GM19463 (cell line): ENCODE results near the gene SIGLEC14.
"Not testable (repeated sequence)": the region's sequence is repeated elsewhere in the genome, so short reads cannot be mapped to it uniquely, and the experiment has no call there.

Experiments used
- ATAC-seq: cut with Tn5 transposase; IDR thresholded peaks from one replicate; pipeline ENCODE4 v1.9.1; 2021; ENCODE audit warnings: mild to moderate bottlenecking, moderate library complexity; ENCODE audit not compliant: unreplicated experiment

SIGLEC14 gene

DNA sequence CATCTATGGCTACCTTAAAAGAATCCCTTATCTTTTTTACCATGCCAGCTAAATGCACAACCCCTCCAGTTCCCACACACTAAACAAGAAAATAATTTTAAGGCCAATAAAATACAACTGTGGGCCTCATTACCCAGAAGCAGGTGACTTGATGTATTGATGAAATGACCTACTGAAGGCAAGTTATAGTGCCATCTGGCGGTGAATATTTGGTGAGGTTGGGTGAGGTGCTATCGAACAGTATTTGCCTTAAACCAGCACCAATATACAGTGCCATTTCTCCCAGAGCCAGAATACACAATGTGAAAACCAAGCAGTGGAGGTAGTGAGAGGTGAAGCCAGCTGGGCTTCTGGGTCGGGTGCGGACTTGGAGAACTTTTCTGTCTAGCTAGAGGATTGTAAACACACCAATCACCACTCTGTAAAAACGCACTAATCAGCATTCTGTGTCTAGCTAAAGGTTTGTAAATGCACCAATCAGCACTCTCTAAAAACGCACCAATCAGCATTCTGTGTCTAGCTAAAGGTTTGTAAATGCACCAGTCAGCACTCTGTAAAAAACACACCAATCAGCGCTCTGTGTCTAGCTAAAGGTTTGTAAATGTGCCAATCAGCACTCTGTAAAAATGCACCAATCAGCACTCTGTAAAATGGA is 29.4 kb upstream of the SIGLEC14 start:
- ATAC-seq: not testable (repeated sequence)

- no peak for ATAC-seq
Measured at GRCh38 chr19:51668216-51668615, 21.6 kb upstream of the SIGLEC14 start.

GRCh38 chr19:51664997-51665396 is 18.4 kb upstream of the SIGLEC14 start:
- no peak for ATAC-seq

DNA sequence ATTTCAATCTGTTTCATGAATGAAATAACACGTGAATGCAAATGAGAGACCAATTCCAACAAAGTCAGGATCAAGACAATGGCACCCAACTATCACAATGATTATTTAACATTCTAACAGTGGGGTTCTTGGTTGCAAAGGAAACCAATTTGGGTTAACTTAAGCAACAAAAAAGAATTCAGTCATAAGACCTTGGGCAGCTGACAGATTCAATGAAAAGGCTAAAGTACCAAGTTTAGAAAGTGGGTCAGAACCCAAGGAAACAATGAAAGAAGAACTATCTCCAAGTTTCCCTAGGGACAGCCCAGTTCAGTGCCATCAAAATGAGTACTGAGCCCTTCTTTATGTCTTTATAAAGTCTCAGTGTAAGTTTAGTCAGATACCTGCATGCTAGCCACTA is 17.5 kb upstream of the SIGLEC14 start:
- ATAC-seq: no peak

DNA sequence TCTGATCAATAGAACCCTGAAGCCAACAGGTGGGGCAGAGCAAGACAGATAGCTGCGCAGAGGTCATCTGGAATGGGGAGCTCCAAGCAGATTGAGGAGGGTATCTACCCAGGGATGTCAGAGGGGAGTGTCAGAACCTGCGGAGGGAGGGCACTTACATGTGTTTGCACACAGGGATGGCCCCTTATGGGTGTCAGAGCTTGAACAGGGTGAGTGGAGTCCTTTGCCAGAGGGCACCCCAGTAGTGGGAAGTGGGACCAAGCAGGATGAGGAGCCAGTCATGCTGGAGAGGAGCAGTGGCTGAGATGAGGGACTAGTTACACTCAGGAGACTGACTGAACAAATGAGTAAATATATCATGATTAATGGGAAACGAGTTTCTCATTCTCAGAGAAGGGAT is 17.0 kb upstream of the SIGLEC14 start:
- ATAC-seq: no peak

DNA sequence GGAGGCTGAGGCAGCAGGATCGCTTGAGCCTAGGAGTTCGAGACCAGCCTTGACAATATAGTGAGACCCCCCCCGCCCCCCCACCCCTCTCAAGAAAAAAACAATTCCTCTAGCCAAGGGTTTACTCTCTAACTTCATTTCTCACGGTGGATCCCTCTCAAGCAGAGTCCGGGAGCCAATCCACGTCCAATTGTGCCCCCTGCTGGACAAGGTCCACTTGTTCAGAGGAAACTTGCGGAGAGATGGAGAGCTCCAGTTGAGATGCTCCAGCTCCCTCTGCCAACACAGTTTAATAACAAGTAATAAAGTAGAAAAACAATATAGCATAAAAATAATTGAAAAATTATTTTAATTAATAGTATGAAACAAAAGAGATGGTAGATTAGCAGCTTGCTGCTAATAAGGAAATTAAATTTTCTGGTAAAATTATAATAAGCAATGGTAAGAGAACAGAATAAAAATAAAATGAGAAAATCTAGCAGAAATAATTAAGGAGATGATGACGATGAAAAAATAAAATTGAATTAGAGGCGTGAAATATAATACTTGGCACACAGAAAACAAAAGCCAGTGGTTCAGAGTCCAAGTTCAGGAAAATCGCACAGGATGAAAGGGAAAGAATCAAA is 14.5 kb upstream of the SIGLEC14 start:
- no peak for ATAC-seq

GRCh38 chr19:51654783-51655182 is 8.2 kb upstream of the SIGLEC14 start:
- ATAC-seq: no peak

GRCh38 chr19:51653162-51653561 is 6.5 kb upstream of the SIGLEC14 start:
- ATAC-seq: no peak

DNA sequence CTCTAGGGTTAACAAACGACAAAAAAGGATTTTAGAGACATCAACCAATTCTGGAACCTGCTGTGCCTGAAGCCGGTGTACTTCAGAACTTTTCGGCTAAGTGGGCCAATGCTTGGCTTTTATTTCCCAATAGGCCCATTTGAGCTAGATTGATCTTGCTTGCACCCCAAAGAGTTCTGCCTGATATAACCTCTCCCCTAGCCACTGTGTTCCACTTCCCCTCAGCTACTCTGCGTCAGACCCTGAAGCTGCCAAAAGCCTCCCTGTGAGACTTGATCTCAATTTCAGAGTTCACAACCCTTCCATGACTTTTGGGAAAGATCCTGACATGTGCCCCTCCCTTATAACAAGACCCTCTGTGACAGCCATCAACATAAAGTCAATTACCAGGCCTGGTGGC is 5.6 kb upstream of the SIGLEC14 start:
- no peak for ATAC-seq

- ATAC-seq: no peak
Measured at GRCh38 chr19:51651216-51651846, 4.7 kb upstream of the SIGLEC14 start.

- ATAC-seq: no peak
Measured at GRCh38 chr19:51647318-51647717, 693 bp upstream of the SIGLEC14 start.

DNA sequence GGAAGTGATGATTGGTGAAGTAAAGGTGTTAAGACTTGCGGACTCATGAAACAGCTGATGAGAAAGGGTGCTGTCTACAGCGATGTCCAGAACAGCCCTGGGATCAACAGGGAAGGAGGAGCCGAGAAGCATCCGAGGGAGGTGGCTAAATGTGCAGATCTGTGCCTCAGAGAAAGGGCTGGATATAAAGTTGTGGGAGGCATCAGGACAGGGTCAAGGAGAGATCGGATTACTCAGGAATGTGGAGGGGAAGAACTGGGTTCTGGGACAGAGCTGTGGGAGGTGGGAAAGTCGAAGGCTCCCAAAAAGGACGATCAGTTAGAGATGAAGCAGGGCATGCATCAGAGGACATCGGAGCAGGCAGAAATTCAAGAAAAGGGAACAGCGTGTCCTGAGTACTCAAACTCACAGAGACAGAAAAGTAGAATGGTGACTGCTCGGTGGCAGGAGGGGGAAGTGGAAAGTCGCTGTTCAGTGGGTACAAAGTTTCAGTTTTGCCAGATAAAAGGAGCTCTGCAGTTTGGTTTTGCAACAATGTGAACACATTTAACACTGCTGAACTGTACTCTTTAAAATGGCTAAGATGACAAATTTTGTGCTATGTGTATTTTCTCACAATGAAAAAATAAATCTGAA is 1.9 kb downstream of the SIGLEC14 start:
- ATAC-seq: no peak

- no peak for ATAC-seq
Measured at GRCh38 chr19:51641648-51642047, 5.0 kb downstream of the SIGLEC14 start.

- no peak for ATAC-seq
Measured at GRCh38 chr19:51640386-51640785, 6.2 kb downstream of the SIGLEC14 start.

DNA sequence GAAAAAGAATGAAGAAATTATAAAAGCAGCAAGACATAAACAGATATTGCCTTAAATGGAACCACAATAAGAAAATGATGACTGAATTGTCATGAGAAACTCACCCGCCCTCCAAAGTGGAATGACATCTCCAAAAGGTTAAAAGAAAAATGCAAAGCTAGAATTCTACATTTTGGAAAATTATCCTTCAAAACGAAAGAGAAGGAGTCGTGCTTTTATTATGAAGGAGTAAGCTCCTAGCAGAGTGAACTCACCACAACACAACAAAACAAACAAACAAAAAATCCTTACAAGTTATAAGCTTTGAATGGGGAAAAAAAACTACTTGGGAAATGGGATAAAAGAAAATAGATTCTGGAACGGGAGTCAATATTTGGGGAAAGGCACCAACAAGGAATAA is 6.7 kb downstream of the SIGLEC14 start:
- ATAC-seq: no peak

- ATAC-seq: no peak
Measured at GRCh38 chr19:51637362-51637978, 9.2 kb downstream of the SIGLEC14 start.

- no peak for ATAC-seq
Measured at GRCh38 chr19:51632126-51632525, 14.5 kb downstream of the SIGLEC14 start.

DNA sequence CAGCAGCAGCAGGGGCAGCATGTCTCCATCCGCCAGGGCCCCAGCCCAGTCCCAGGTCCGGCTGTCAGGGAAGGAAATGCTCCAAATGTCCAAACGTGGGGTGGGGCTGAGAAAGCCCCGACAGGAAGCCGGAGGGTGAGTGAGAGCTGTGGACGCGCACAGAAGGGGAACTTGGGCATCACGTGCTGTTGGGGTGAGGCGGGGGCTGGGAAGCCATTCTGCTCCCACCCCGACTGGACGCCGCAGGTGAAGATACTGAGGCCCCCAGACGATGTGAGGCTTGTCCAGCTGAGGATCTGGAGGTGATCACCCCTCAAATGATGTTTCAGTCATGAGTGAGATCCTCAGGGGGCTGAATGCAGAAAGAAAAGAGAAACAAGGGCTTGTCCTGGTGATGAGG is 16.3 kb downstream of the SIGLEC14 start, which contains the start of gene SIGLEC5:
SIGLEC5 (minus strand) TSS at position 87 of the 400 bp plus-strand sequence; CDS start at position 21, 66 bp downstream.
- ATAC-seq: not testable (repeated sequence)

- ATAC-seq: no peak
Measured at GRCh38 chr19:51628153-51628939, 18.3 kb downstream of the SIGLEC14 start.

DNA sequence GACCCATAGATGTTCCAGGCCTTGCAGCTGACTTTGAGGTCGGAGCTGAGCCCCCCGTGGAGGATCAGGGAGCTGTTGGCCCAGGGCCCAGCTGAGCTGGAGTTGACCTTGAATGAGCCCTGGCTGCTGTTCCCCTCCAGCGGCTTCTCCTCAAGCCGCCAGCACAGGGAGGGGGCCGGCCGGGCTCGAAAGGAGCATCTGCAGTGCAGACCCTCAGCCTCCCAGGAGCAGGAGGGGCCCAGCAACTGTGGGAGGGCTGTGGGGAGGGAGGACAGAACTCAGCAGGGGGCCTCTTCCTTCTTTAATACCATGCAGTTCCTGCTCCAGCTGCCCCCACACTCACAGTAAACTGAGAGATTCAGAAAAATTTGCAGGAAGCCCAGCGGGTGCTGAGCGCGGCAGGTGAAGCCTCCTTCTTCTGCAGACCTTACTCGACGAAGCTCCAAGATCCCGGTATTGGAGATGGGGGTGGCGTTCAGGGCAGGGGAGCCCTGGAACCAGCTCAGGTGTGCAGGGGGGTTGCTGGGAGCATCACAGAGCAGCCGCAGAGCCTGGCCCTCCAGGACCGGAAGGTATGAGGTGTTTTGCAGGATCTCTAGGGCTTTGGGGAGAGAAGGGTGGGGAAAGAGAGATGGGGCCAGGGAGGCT is 19.0 kb downstream of the SIGLEC14 start:
- ATAC-seq: no peak
